Ascending aorta (tissue), 2 donors: ENCODE results near the gene SLC6A7. TPM values are rescaled to one million over a fixed set of nuclear protein-coding genes. Genes with fewer than 3 reads are reported as not detected.

Source experiments
- DNase-seq, 2 donors: peaks; one replicate each; pipeline ENCODE4 v3.0.0-alpha.2; 2019; ENCODE audit warnings: low spot score in 2 of 2
- H3K27ac ChIP-seq, 2 donors: fragments of 200-600 bp; sonication (generic); one replicate each; pipeline ENCODE4 v1.5.1; 2016 to 2017; ENCODE audit warnings: mild to moderate bottlenecking in 1 of 2
- H3K27me3 ChIP-seq: fragments of 200-600 bp; sonication (generic); one replicate; pipeline ENCODE4 v1.5.1; 2017
- H3K36me3 ChIP-seq, 2 donors: fragments of 200-600 bp; sonication (generic); one replicate each; pipeline ENCODE4 v1.5.1; 2016
- H3K4me1 ChIP-seq, 2 donors: fragments of 200-600 bp; sonication (generic); one replicate each; pipeline ENCODE4 v1.5.1; 2016 to 2017; ENCODE audit warnings: mild to moderate bottlenecking in 1 of 2
- H3K4me3 ChIP-seq, 2 donors: fragments of 200-600 bp; sonication (generic); one replicate each; pipeline ENCODE4 v1.5.1; 2016 to 2017; ENCODE audit warnings: mild to moderate bottlenecking in 1 of 2
- H3K9me3 ChIP-seq, 2 donors: fragments of 200-600 bp; sonication (generic); one replicate each; pipeline ENCODE4 v1.5.1; 2016
- intact Hi-C: fragments of 100-400 bp; cut with DNase I; formaldehyde crosslinking; loops from one replicate; pipeline ENCODE4 v1.15.1; 2023
- total RNA-seq: library from RNA; depleted of rRNA; stranded (reverse); fragments of >200 nt; gene quantifications from one replicate; pipeline ENCODE4 v1.1.0, GENCODE V29; 2016
- TF ChIP-seq, protein P1 (sequence below), 3 experiments: fragments of 200-600 bp in 2 of 3; fragments of 450-650 bp in 1 of 3; sonication (generic) in 2 of 3; IDR thresholded peaks; one replicate each; pipeline ENCODE4 v1.5.1; 2016 to 2019; ENCODE audit warnings: antibody characterized with exemption in 3 of 3, mild to moderate bottlenecking in 1 of 3, moderate library complexity in 1 of 3

SLC6A7 gene
- total RNA-seq, 1 donor from 2014 or later, result not detected

DNA sequence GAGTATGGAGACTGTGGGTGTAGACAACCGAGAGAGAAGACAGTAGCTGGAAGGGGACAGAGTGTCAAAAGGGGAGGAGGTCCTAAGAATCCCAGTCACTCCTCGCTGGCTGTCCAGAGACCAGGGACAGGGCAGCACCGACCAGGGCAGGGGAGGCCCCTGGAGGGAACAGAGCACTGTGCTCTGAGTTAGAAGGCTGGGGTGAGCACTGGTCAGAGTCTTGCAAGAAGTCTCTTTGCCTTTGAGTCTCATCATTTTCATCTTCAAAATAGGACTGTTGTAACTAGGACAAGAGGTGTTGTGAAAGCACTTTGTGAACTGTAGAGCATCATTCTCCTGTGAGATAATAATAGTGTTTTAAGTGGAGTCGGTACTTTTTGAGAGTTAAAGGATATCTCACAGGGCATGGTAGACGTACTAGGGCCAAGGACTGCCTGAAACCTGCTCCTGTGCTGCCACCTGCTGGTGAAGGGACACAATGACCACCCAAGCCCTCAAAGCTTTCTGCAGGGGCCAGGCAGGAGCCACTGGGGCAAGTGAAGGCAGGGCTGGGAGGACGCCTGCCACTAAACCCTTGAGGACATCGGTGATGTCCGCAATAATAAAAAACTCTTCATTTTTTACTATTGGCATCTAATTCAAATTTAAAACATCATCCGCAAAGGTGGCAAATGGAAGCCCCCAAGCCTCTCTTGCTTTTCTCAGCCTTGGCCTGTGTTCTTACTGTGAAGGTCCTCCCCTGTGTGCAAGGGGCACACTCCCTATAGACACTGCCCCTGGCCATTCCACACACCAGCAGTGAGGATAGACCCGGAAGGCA, 28.2 kb downstream of the SLC6A7 start:
- intact Hi-C loops, result loop anchor here (1.0 to 10.0 kb wide), 5 partner anchors 57 to 383 kb away; partner anchors contain the start of genes HMGXB3 and TIGD6
- Histone ChIP-seq H3K36me3 (no peaks in the 10 kb centered on the region), H3K27me3 (no peaks in the 10 kb centered on the region), H3K27ac (no peak overlapping the region), H3K4me1 (peaks cover 0 to 16% of the 10 kb centered on the region in 2 donors), H3K4me3 (no peak overlapping the region), H3K9me3 (no peaks in the 10 kb centered on the region)
- TF ChIP-seq, protein P1, sequence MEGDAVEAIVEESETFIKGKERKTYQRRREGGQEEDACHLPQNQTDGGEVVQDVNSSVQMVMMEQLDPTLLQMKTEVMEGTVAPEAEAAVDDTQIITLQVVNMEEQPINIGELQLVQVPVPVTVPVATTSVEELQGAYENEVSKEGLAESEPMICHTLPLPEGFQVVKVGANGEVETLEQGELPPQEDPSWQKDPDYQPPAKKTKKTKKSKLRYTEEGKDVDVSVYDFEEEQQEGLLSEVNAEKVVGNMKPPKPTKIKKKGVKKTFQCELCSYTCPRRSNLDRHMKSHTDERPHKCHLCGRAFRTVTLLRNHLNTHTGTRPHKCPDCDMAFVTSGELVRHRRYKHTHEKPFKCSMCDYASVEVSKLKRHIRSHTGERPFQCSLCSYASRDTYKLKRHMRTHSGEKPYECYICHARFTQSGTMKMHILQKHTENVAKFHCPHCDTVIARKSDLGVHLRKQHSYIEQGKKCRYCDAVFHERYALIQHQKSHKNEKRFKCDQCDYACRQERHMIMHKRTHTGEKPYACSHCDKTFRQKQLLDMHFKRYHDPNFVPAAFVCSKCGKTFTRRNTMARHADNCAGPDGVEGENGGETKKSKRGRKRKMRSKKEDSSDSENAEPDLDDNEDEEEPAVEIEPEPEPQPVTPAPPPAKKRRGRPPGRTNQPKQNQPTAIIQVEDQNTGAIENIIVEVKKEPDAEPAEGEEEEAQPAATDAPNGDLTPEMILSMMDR (IDR thresholded peaks at IDR 0.05), result peak; percentile 81 to 93 (median 89)
- peak; percentile 28 to 87 for DNase-seq

DNA sequence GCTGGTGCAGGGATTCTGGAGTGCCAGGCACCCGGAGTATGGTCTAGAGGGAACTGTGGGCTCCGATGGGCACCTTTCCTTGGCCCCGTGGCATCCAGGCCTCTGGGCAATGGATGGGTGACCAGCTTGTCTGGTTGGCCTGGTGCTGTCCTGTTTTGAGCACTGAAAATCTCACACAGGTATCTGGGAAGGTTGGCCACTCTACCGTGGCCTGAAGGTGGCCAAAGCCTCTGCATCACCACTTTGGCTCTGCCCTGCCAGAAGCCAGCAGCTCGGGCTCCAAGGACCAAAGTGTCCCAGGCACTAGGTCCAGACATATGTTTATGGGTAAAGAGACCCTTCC, 28.8 kb downstream of the SLC6A7 start:
- Histone ChIP-seq H3K9me3 (no peaks in the 10 kb centered on the region), H3K4me3 (no peak overlapping the region), H3K36me3 (no peaks in the 10 kb centered on the region), H3K4me1 (peaks cover 0 to 16% of the 10 kb centered on the region in 2 donors), H3K27me3 (no peaks in the 10 kb centered on the region), H3K27ac (no peak overlapping the region)
- intact Hi-C loops, result loop anchor here (1.0 to 10.0 kb wide), 5 partner anchors 57 to 384 kb away; partner anchors contain the start of genes HMGXB3 and TIGD6
- TF ChIP-seq, protein P1 (IDR thresholded peaks at IDR 0.05), result no peak
- no peak for DNase-seq

DNA sequence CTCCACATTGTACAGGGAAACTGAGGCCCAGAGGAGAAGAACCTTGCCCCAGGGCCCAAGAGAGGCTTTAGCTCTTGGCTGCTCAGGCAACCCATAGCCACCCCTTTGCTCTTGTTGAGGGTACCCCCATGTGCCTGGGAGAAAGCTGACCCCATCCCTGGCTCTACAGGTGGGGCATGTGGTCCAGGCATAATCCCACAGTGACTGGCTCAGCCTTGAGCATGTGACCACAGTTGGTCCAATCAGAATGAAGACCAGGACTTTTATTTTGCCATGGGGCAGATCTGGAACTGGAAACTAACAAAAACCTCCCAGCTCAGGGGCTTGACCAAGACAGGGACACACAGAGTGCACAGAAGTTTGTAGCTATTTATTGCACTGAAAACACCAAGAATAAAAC, 29.3 kb downstream of the SLC6A7 start:
- DNase-seq, result no peak
- Histone ChIP-seq H3K27ac (no peak overlapping the region), H3K4me1 (peaks cover 0 to 12% of the 10 kb centered on the region in 2 donors), H3K27me3 (no peaks in the 10 kb centered on the region), H3K36me3 (no peaks in the 10 kb centered on the region), H3K9me3 (no peaks in the 10 kb centered on the region), H3K4me3 (no peak overlapping the region)
- TF ChIP-seq, protein P1 (IDR thresholded peaks at IDR 0.05), result no peak
- intact Hi-C loops, result loop anchor here (5.0 to 10.0 kb wide), 3 partner anchors 194 to 384 kb away; partner anchors contain the start of genes HMGXB3 and TIGD6

DNA sequence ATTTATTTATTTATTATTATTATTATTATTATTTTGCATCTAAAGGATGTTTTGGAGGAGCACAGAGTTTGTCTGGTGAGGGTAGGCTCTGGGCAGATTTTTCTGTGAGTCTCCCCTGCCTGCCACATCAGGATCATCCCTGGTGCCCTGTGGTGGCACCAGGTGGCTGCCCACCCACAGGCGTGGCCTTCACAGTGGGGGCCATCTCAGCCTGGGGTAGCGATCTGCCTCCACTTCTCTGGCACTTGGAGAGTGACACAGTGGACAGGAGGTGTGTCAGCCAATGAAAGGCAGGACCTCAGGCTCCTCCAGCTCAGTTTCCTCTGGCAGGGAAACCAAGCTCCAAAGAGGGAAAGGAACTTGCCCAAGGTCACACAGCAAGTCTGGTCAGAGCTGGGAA, 30.0 kb downstream of the SLC6A7 start:
- TF ChIP-seq, protein P1 (IDR thresholded peaks at IDR 0.05), result no peak
- H3K4me3 ChIP-seq, result no peak overlapping the region
- H3K9me3 ChIP-seq, result no peaks in the 10 kb centered on the region
- H3K27ac ChIP-seq, result no peak overlapping the region
- intact Hi-C loops, result loop anchor here (5.0 to 10.0 kb wide), 3 partner anchors 195 to 385 kb away; partner anchors contain the start of genes HMGXB3 and TIGD6
- DNase-seq, result no peak
- H3K36me3 ChIP-seq, result no peaks in the 10 kb centered on the region
- peaks cover 0 to 4% of the 10 kb centered on the region in 2 donors for H3K4me1 ChIP-seq
- no peaks in the 10 kb centered on the region for H3K27me3 ChIP-seq

DNA sequence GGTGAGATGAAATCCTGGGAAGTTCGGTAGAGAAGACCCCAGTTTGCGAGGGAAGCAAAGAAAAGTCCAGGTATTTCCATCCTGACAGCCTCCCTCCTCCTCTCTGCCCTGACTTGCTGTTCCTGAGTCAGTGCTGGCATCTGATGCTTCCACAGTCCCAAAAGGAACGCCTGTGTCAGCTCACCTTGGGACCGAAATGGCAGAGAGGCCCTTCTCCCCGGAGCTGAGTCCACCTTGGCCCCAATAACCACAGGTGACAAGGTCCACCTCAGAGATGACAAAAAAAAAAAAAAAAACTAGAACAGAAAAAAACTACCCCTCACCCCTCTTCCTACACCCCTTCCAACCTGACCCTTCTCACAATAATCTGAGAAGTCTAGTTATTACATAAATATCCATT, 31.6 kb downstream of the SLC6A7 start:
- Histone ChIP-seq H3K27me3 (no peaks in the 10 kb centered on the region), H3K9me3 (no peaks in the 10 kb centered on the region), H3K27ac (no peak overlapping the region), H3K4me3 (no peak overlapping the region), H3K36me3 (no peaks in the 10 kb centered on the region), H3K4me1 (no peaks in the 10 kb centered on the region)
- DNase-seq, result no peak
- TF ChIP-seq, protein P1 (IDR thresholded peaks at IDR 0.05), result no peak
- intact Hi-C loops, result no loop called here
